Measurements from ENCODE around the gene SP110. TPM values are rescaled to one million over a fixed set of nuclear protein-coding genes. Genes with fewer than 3 reads are reported as not detected.

The SP110 gene
- total and polyA plus RNA-seq, 2 experiments from 2014 or later = 2.3 to 8.2 TPM

- TF ChIP-seq, protein P1, sequence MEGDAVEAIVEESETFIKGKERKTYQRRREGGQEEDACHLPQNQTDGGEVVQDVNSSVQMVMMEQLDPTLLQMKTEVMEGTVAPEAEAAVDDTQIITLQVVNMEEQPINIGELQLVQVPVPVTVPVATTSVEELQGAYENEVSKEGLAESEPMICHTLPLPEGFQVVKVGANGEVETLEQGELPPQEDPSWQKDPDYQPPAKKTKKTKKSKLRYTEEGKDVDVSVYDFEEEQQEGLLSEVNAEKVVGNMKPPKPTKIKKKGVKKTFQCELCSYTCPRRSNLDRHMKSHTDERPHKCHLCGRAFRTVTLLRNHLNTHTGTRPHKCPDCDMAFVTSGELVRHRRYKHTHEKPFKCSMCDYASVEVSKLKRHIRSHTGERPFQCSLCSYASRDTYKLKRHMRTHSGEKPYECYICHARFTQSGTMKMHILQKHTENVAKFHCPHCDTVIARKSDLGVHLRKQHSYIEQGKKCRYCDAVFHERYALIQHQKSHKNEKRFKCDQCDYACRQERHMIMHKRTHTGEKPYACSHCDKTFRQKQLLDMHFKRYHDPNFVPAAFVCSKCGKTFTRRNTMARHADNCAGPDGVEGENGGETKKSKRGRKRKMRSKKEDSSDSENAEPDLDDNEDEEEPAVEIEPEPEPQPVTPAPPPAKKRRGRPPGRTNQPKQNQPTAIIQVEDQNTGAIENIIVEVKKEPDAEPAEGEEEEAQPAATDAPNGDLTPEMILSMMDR (conservative IDR thresholded peaks at IDR 0.05; ENCODE audit: low read depth in 2 of 2) = no peak
- no peak for TF ChIP-seq ETS1 (IDR thresholded peaks at IDR 0.05)
- TF ChIP-seq NANOG (IDR thresholded peaks at IDR 0.05; ENCODE audit: borderline replicate concordance) = no peak
- no peak for TF ChIP-seq CREB1 (CRISPR knock-in tag; IDR thresholded peaks at IDR 0.05; ENCODE audit: low read depth)
- TF ChIP-seq REST (IDR thresholded peaks at IDR 0.05; ENCODE audit: unreplicated experiment) = no peak
Observed at GRCh38 chr2:230176996-230177395, 42.8 kb downstream of the SP110 start (continued).

DNA sequence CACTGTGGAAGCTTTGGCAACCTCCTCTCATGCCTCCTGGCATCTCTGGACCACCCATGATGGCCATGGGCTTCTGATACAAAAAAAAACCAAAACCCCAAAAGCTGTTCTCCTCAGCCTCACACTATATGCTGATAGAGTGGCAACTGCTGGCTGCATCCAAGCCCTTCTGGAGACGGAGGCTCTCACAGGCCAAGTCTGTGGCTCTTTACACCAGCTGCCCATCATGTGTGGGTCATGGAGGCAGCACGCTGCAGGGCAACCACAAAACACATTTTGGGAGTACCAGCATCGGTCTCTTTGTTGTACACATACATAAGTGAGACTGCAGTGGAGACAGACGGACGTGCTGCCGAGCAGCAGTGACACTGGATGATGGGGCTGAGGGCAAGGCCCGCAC, 45.3 kb downstream of the SP110 start:
- Histone ChIP-seq H3K4me1 (ENCODE audit: insufficient read depth) (peaks cover 8% of the 10 kb centered on the region), H3K27me3 (ENCODE audit: insufficient read depth) (no peaks in the 10 kb centered on the region), H3F3A (replicated peaks; ENCODE audit: low read depth) (no peaks in the 10 kb centered on the region), H3K27ac (ENCODE audit: low read depth) (no peak overlapping the region), H4K20me1 (replicated peaks; ENCODE audit: insufficient read depth) (no peaks in the 10 kb centered on the region), H3K36me3 (ENCODE audit: insufficient read depth) (no peaks in the 10 kb centered on the region), H3K4me2 (no peak overlapping the region), H3K79me2 (replicated peaks; ENCODE audit: insufficient read depth) (no peaks in the 10 kb centered on the region), H3K9me2 (ENCODE audit: insufficient read depth) (no peaks in the 10 kb centered on the region), H3K4me3 (no peak overlapping the region), H2AFZ (no peak overlapping the region)
- Mint-ChIP-seq H3K27me3 (ENCODE audit: insufficient read depth, low read depth, poor library complexity) (peaks cover 6% of the 10 kb centered on the region), H3K4me1 (peaks cover 18% of the 10 kb centered on the region), H3K27ac (no peak overlapping the region), H3K4me3 (no peak overlapping the region), H3K36me3 (ENCODE audit: low read depth) (peaks cover 3% of the 10 kb centered on the region; the same call in 1 of the 3 replicates), H3K9me3 (no peaks in the 10 kb centered on the region; the same call in 2 of the 3 replicates)
- DNase-seq (ENCODE audit: low spot score) (no peak), ATAC-seq (no peak)
- TF ChIP-seq CREB1 (CRISPR knock-in tag; IDR thresholded peaks at IDR 0.05; ENCODE audit: low read depth) = no peak
- TF ChIP-seq, protein P1 (conservative IDR thresholded peaks at IDR 0.05; ENCODE audit: low read depth in 2 of 2) = no peak
- no peak for TF ChIP-seq POLR2AphosphoS5 (IDR thresholded peaks at IDR 0.05; ENCODE audit: low read depth)
- TF ChIP-seq EZH2phosphoT487 (IDR thresholded peaks at IDR 0.05; ENCODE audit: unreplicated experiment) = no peak
- TF ChIP-seq NANOG (IDR thresholded peaks at IDR 0.05; ENCODE audit: borderline replicate concordance) = no peak
- TF ChIP-seq EZH2 (IDR thresholded peaks at IDR 0.05; ENCODE audit: low read depth, unreplicated experiment) = no peak
- TF ChIP-seq STAT1 (IDR thresholded peaks at IDR 0.05; ENCODE audit: unreplicated experiment) = no peak
- TF ChIP-seq ZNF114 (CRISPR knock-in tag; IDR thresholded peaks at IDR 0.05) = no peak
- no peak for TF ChIP-seq REST (IDR thresholded peaks at IDR 0.05; ENCODE audit: unreplicated experiment)

Data from GM23338 (cell line).